ENCODE results near the gene TLK2.
"Not testable (repeated sequence)": the region's sequence is repeated elsewhere in the genome, so short reads cannot be mapped to it uniquely, and the experiment has no call there.

The TLK2 gene

GRCh38 chr17:62562656-62563055 is 84.0 kb downstream of the TLK2 start:
- no peak for DNase-seq

- peak in 1 of 3 donors; percentile 7 for DNase-seq
These were observed 87.2 kb downstream of the TLK2 start for GRCh38 chr17:62565817-62566216.

- DNase-seq: no peak
These were observed 88.5 kb downstream of the TLK2 start for GRCh38 chr17:62566996-62567578.

- no peak for DNase-seq
These were observed 93.9 kb downstream of the TLK2 start for GRCh38 chr17:62572488-62572887.

GRCh38 chr17:62572888-62573401 is 94.3 kb downstream of the TLK2 start:
- no peak for DNase-seq

GRCh38 chr17:62573480-62574117 is 95.0 kb downstream of the TLK2 start:
- DNase-seq: no peak

- no peak for DNase-seq
These were observed 97.8 kb downstream of the TLK2 start for GRCh38 chr17:62576382-62576781.

GRCh38 chr17:62578757-62579487 is 100.3 kb downstream of the TLK2 start:
- DNase-seq: no peak

- DNase-seq: no peak
These were observed 102.3 kb downstream of the TLK2 start for GRCh38 chr17:62580947-62581346.

- DNase-seq: no peak
These were observed 103.1 kb downstream of the TLK2 start for GRCh38 chr17:62581764-62582163.

GRCh38 chr17:62587554-62587953 is 108.9 kb downstream of the TLK2 start:
- DNase-seq: no peak

GRCh38 chr17:62588109-62588508 is 109.5 kb downstream of the TLK2 start:
- no peak for DNase-seq

- no peak for DNase-seq
These were observed 112.7 kb downstream of the TLK2 start for GRCh38 chr17:62591333-62591732.

GRCh38 chr17:62591822-62592221 is 113.2 kb downstream of the TLK2 start:
- not testable (repeated sequence) for DNase-seq

- DNase-seq: no peak
These were observed 113.9 kb downstream of the TLK2 start for GRCh38 chr17:62592341-62593099.

GRCh38 chr17:62595484-62595883 is 116.9 kb downstream of the TLK2 start:
- no peak for DNase-seq

GRCh38 chr17:62596662-62597061 is 118.0 kb downstream of the TLK2 start:
- no peak for DNase-seq

GRCh38 chr17:62597150-62597549 is 118.5 kb downstream of the TLK2 start:
- no peak for DNase-seq

GRCh38 chr17:62597920-62598319 is 119.3 kb downstream of the TLK2 start:
- peak in 1 of 3 donors; percentile 14 for DNase-seq

- no peak for DNase-seq
These were observed 121.5 kb downstream of the TLK2 start for GRCh38 chr17:62599964-62600657.

GRCh38 chr17:62600805-62601204 is 122.2 kb downstream of the TLK2 start:
- no peak for DNase-seq

- DNase-seq: peak in 1 of 3 donors; percentile 29
These were observed 122.8 kb downstream of the TLK2 start for GRCh38 chr17:62601471-62601870.

GRCh38 chr17:62603783-62604182 is 125.2 kb downstream of the TLK2 start:
- DNase-seq: not testable (repeated sequence)
